Prostate gland (tissue), 2 donors: ENCODE measurements around the gene IL21R. TPM values are rescaled to one million over a fixed set of nuclear protein-coding genes. Genes with fewer than 3 reads are reported as not detected.

Experiments
- DNase-seq: peaks from one replicate; pipeline ENCODE4 v3.0.0-alpha.2; 2019; ENCODE audit warnings: low spot score
- H3K27ac ChIP-seq, 2 donors: fragments of 200-600 bp; sonication (generic); 2 replicates each; pipeline ENCODE4 v1.5.1; 2017 to 2019
- H3K27me3 ChIP-seq: fragments of 200-600 bp; sonication (generic); replicated peaks from 2 replicates; pipeline ENCODE4 v1.5.1; 2019; ENCODE audit not compliant: insufficient read depth
- H3K36me3 ChIP-seq, 2 donors: fragments of 200-600 bp; sonication (generic); 1 replicate in 1 of 2; 2 replicates in 1 of 2; pipeline versions ENCODE4 v1.5.1 to v1.8.1; 2017 to 2019
- H3K4me1 ChIP-seq: fragments of 200-600 bp; sonication (generic); replicated peaks from 2 replicates; pipeline ENCODE4 v1.5.1; 2019
- H3K4me3 ChIP-seq, 2 donors: fragments of 200-600 bp; sonication (generic); 2 replicates each; pipeline ENCODE4 v1.5.1; 2017 to 2019
- H3K9me3 ChIP-seq: fragments of 200-600 bp; sonication (generic); 2 replicates; pipeline ENCODE4 v1.5.1; 2017
- CTCF ChIP-seq, 4 experiments: fragments of 200-600 bp in 2 of 4; fragments of 450-650 bp in 2 of 4; sonication (generic) in 2 of 4; IDR thresholded peaks; 1 replicate in 3 of 4; 2 replicates in 1 of 4; pipeline ENCODE4 v1.5.1; 2016 to 2019; ENCODE audit warnings: antibody characterized with exemption in 4 of 4, mild to moderate bottlenecking in 2 of 4, moderate library complexity in 2 of 4
- POLR2A ChIP-seq: fragments of 450-650 bp; IDR thresholded peaks from one replicate; pipeline ENCODE4 v1.6.1; 2016; ENCODE audit warnings: antibody characterized with exemption, mild to moderate bottlenecking
- POLR2AphosphoS5 ChIP-seq: sonication (generic); formaldehyde crosslinking; IDR thresholded peaks from one replicate; pipeline ENCODE4 v1.6.1; 2017; ENCODE audit warnings: antibody characterized with exemption
- WGBS: methylation state at CpG from one replicate; pipeline ENCODE4 v1.1.5; 2018; 5-methylcytosine and 5-hydroxymethylcytosine counted together
- intact Hi-C: fragments of 100-400 bp; cut with DNase I; formaldehyde crosslinking; loops from one replicate; pipeline ENCODE4 v1.14.2; 2022
- total RNA-seq, 2 donors: library from RNA; depleted of rRNA; stranded (reverse); fragments of >200 nt; gene quantifications; one replicate each; pipeline ENCODE4 v1.1.0, GENCODE V29; 2016

Gene IL21R
- total RNA-seq, 2 donors from 2014 or later, result 0.32 to 0.57 TPM

DNA sequence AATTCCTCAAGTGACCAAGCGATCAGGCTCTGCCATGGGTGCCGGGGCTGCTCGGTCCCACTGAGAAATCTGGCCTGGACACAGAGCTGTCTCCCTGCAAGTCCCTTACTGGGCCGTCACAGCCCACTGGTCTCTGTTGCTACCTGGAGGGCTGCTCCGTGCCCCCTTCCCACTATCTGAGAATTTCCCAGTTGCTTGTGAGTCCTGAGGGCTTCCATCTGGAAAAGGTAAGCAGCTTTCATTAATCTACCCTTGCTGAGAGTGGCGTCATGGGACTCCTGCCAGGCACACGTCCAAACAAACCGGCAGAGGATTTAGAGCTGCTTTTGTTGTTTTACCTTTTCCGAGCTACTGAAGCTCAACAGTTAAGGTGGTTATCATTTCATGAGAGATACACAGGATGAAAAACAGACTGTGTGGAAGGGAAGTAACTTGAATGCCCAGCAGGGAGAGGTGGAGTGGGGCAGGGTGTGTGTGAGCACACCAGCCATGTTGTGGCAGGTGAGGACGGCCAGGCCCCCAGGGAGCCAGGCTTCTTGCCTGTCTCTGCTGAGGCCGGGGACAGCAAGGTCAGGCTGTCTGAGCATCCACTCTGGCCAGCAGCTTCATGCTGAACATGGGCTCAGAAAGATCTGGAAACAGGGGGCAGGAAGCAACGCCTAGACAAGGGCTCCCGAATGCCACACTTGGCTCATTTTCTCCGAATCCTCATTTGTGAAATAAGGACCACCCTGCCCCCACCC is 97.1 kb downstream of the IL21R start:
- WGBS, result 76% methylated on average over 14 of the region's 14 CpGs
- TF ChIP-seq POLR2A (no peak), CTCF (IDR thresholded peaks at IDR 0.05) (no peak), POLR2AphosphoS5 (no peak)
- H3K4me3 ChIP-seq, result no peak overlapping the region
- no peaks in the 10 kb centered on the region for H3K27me3 ChIP-seq
- no peak for DNase-seq
- H3K27ac ChIP-seq, result peak overlapping the region; percentile 12 to 52
- intact Hi-C loops, result no loop called here
- no peaks in the 10 kb centered on the region for H3K4me1 ChIP-seq
- H3K9me3 ChIP-seq, result no peaks in the 10 kb centered on the region
- H3K36me3 ChIP-seq, result peaks cover 18 to 60% of the 10 kb centered on the region in 2 donors

GRCh38 chr16:27499659-27500055 is 97.7 kb downstream of the IL21R start:
- Histone ChIP-seq H3K4me1 (no peaks in the 10 kb centered on the region), H3K36me3 (peaks cover 18 to 57% of the 10 kb centered on the region in 2 donors), H3K27ac (peak overlapping the region in 1 of 2 donors; percentile 52), H3K9me3 (no peaks in the 10 kb centered on the region), H3K4me3 (no peak overlapping the region), H3K27me3 (no peaks in the 10 kb centered on the region)
- WGBS, result 78% methylated on average over 9 of the region's 9 CpGs
- TF ChIP-seq POLR2AphosphoS5, result no peak
- no peak for TF ChIP-seq CTCF (IDR thresholded peaks at IDR 0.05)
- no peak for TF ChIP-seq POLR2A
- intact Hi-C loops, result no loop called here
- DNase-seq, result no peak

- Histone ChIP-seq H3K4me3 (no peak overlapping the region), H3K36me3 (peaks cover 18 to 48% of the 10 kb centered on the region in 2 donors), H3K9me3 (no peaks in the 10 kb centered on the region), H3K4me1 (no peaks in the 10 kb centered on the region), H3K27me3 (no peaks in the 10 kb centered on the region), H3K27ac (no peak overlapping the region)
- DNase-seq, result no peak
- intact Hi-C loops, result no loop called here
- TF ChIP-seq POLR2A (no peak), CTCF (IDR thresholded peaks at IDR 0.05) (no peak), POLR2AphosphoS5 (no peak)
- WGBS, result 93% methylated on average over 3 of the region's 3 CpGs
Measured at GRCh38 chr16:27500801-27501200, 98.8 kb downstream of the IL21R start.

Other genes starting within 250 kb of the IL21R start
- 10 to 100 TPM in 1 of 2 donors, 1 to 10 TPM in 1; 5.6 to 15.3 TPM for gene KDM8, start 198.6 kb upstream of the IL21R start, total RNA-seq
- gene NSMCE1, start 133.4 kb upstream of the IL21R start, total RNA-seq, result 10 to 100 TPM; 55.4 to 71.7 TPM
- gene IL4R, start 88.2 kb upstream of the IL21R start, total RNA-seq, result 10 to 100 TPM; 30.7 to 89.2 TPM
- gene GTF3C1, start 147.7 kb downstream of the IL21R start, total RNA-seq, result 100 to 1,000 TPM; 164 to 233 TPM
- 10 to 100 TPM; 31.7 to 40.9 TPM for gene KATNIP, start 148.0 kb downstream of the IL21R start, total RNA-seq